IMR-90 (cell line): Measurements from ENCODE around the gene RPL10.

Experiments used
- CEBPB ChIP-seq: IDR thresholded peaks from 2 replicates; pipeline ENCODE4 v1.6.1; 2012; ENCODE audit warnings: low read depth, low read length, improper control_type of control experiment
- CTCF ChIP-seq: conservative IDR thresholded peaks from 2 replicates; pipeline ENCODE4 v1.5.1; 2012; ENCODE audit warnings: mild to moderate bottlenecking, low read depth, low read length, improper control_type of control experiment

- TF ChIP-seq CTCF = no peak
- TF ChIP-seq CEBPB = no peak
Observed at GRCh38 chrX:154352012-154352401, 46.2 kb upstream of the RPL10 start.
